Left lung (tissue), 14 donors: Measurements from ENCODE around the gene AP4B1. TPM values are rescaled to one million over a fixed set of nuclear protein-coding genes. Genes with fewer than 3 reads are reported as not detected.
A peak's percentile ranks its signal among the peaks of the same experiment; 100 is the strongest.
"Not testable (repeated sequence)": the region's sequence is repeated elsewhere in the genome, so short reads cannot be mapped to it uniquely, and the experiment has no call there.

Experiments
- ATAC-seq: fragments of 200-7000 bp; cut with Tn5 transposase; one replicate; pipeline ENCODE4 v1.9.1; 2020; ENCODE audit warnings: moderate library complexity
- DNase-seq, 4 donors: peaks; one replicate each; pipeline ENCODE4 v3.0.0-alpha.2; 2013 to 2020
- H3K27ac ChIP-seq, 2 donors: fragments of 200-600 bp; sonication (generic) in 1 of 2; one replicate each; pipeline versions ENCODE4 v1.5.0 to v1.8.0; 2020 to 2021
- H3K27me3 ChIP-seq, 2 donors: fragments of 200-600 bp; sonication (generic) in 1 of 2; one replicate each; pipeline versions ENCODE4 v1.5.0 to v1.8.0; 2020 to 2021
- H3K36me3 ChIP-seq, 2 donors: fragments of 200-600 bp; sonication (generic) in 1 of 2; one replicate each; pipeline versions ENCODE4 v1.5.0 to v1.8.0; 2020 to 2021
- H3K4me1 ChIP-seq, 2 donors: fragments of 200-600 bp; one replicate each; pipeline ENCODE4 v1.8.0; 2021
- H3K4me3 ChIP-seq, 2 donors: fragments of 200-600 bp; sonication (generic) in 1 of 2; one replicate each; pipeline versions ENCODE4 v1.5.0 to v1.8.0; 2020 to 2021; ENCODE audit warnings: mild to moderate bottlenecking in 1 of 2
- H3K9me3 ChIP-seq, 2 donors: fragments of 200-600 bp; sonication (generic) in 1 of 2; one replicate each; pipeline versions ENCODE4 v1.5.0 to v1.8.0; 2020 to 2021
- CTCF ChIP-seq, 2 donors: fragments of 200-600 bp; sonication (generic) in 1 of 2; IDR thresholded peaks; one replicate each; pipeline versions ENCODE4 v1.5.0 to v1.8.0; 2021; ENCODE audit warnings: antibody characterized with exemption in 2 of 2
- intact Hi-C, 2 donors: fragments of 100-400 bp; cut with DNase I; formaldehyde crosslinking; loops; one replicate each; pipeline versions ENCODE4 v1.11.2 to v1.14.2; 2022
- long read RNA-seq, 12 donors: library from polyadenylated mRNA in 2 of 12; unstranded in 2 of 12; transcript quantifications; one replicate each; pipeline ENCODE4 v2.0.0 and lab custom pipeline, GENCODE V29; 2019 to 2026
- polyA plus RNA-seq, 6 donors: library from polyadenylated mRNA; unstranded; fragments of 120-200 nt; gene quantifications; one replicate each; pipeline ENCODE4 v1.2.1, GENCODE V29; 2013; ENCODE audit not compliant: insufficient read length in 6 of 6
- total RNA-seq, 2 donors: library from RNA; stranded (reverse); fragmentation: NEBNext Ultra II Directional; extraction: Animal tissue kit (Norgen Biotek cat#: 25700); gene quantifications; one replicate each; pipeline ENCODE4 v1.2.1, GENCODE V29; 2021
- donor health status: DM: no; HTN: yes; CAD: no.
- donor health status: DM: no; HTN: no; CAD: no.

AP4B1 gene
- 10 to 100 TPM; 15.4 to 21.2 TPM for total RNA-seq
- 10 to 100 TPM; 51.5 to 65.1 (median 56.1) TPM for polyA plus RNA-seq
- long read RNA-seq, donor 1, partial matches to known transcripts, result 20 of 23 reads
- long read RNA-seq, donor 1, other reads (novel, unspliced or antisense), result 0 of 23 reads
- long read RNA-seq, donor 2, partial matches to known transcripts, result 0 of 2 reads
- long read RNA-seq, donor 2, other reads (novel, unspliced or antisense), result 0 of 2 reads
- long read RNA-seq, donor 3, partial matches to known transcripts, result 7 of 9 reads
- long read RNA-seq, donor 3, other reads (novel, unspliced or antisense), result 0 of 9 reads
- long read RNA-seq, donor 4, partial matches to known transcripts, result 1 of 8 reads
- long read RNA-seq, donor 4, other reads (novel, unspliced or antisense), result 2 of 8 reads
- long read RNA-seq, donor 5, partial matches to known transcripts, result 23 of 26 reads
- long read RNA-seq, donor 5, other reads (novel, unspliced or antisense), result 0 of 26 reads
- long read RNA-seq, donor 6, partial matches to known transcripts, result 5 of 5 reads
- long read RNA-seq, donor 6, other reads (novel, unspliced or antisense), result 0 of 5 reads
- long read RNA-seq, donor 7, result 0 reads
- long read RNA-seq, donor 8, partial matches to known transcripts, result 16 of 21 reads
- long read RNA-seq, donor 8, other reads (novel, unspliced or antisense), result 0 of 21 reads
- long read RNA-seq, donor 9, result 0 reads
- long read RNA-seq, donor 10, transcript AP4B1-204 (10 exons, 2,818 nt), result major isoform, 6 of 13 reads
- long read RNA-seq, donor 10, partial matches to known transcripts, result 0 of 13 reads
- long read RNA-seq, donor 10, other reads (novel, unspliced or antisense), result 6 of 13 reads
- long read RNA-seq, donor 11, partial matches to known transcripts, result 6 of 9 reads
- long read RNA-seq, donor 11, other reads (novel, unspliced or antisense), result 0 of 9 reads
- long read RNA-seq, donor 12, partial matches to known transcripts, result 5 of 6 reads
- long read RNA-seq, donor 12, other reads (novel, unspliced or antisense), result 0 of 6 reads

GRCh38 chr1:113904674-113905434 lies at the start of gene AP4B1, which contains the start of gene DCLRE1B:
AP4B1 (minus strand) TSS chr1:113904799; CDS start chr1:113904717, 82 bp downstream.
DCLRE1B (plus strand) TSS chr1:113905326; CDS start chr1:113905587, 261 bp downstream.
- peak within 1 kb of the TSS; percentile 77 to 79 for H3K4me3 ChIP-seq
- peaks cover 12 to 56% of the 10 kb centered on the region in 2 donors for H3K4me1 ChIP-seq
- peak within 1 kb of the TSS; percentile 94 to 96 for H3K27ac ChIP-seq
- H3K27me3 ChIP-seq, result no peaks in the 10 kb centered on the region
- H3K36me3 ChIP-seq, result peaks cover 0 to 31% of the 10 kb centered on the region in 2 donors
- peak; percentile 44 to 64 for TF ChIP-seq CTCF (IDR thresholded peaks at IDR 0.05)
- intact Hi-C loops, result loop anchor here in 1 of 2 donors (5.0 kb wide), 1 partner anchor 58 kb away; no protein-coding TSS in a partner anchor
- ATAC-seq (peak; percentile 97), DNase-seq (peak; percentile 100)
- no peaks in the 10 kb centered on the region for H3K9me3 ChIP-seq

DNA sequence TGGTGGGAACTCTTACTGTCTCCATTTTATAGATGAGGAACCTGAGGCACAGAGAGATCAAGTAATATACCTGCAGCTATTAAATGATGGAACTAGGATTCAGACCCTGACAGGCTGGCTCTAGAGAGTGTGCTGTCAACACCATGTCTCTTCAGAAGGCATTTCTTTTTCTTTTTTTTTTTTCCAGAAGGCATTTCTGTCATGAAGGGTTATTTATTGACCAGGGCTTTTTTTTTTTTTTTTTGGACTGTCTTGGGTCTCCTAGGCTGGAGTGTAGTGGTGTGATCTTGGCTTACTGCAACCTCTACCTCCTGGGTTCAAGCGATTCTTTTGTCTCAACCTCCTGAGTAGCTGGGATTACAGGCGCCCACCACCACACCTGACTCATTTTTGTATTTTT lies 47.1 kb upstream of the AP4B1 start:
- no peak for DNase-seq
- Histone ChIP-seq H3K4me3 (no peak overlapping the region), H3K27ac (no peak overlapping the region), H3K9me3 (no peaks in the 10 kb centered on the region), H3K4me1 (peaks cover 19 to 32% of the 10 kb centered on the region in 2 donors), H3K27me3 (no peaks in the 10 kb centered on the region), H3K36me3 (peaks cover 0 to 33% of the 10 kb centered on the region in 2 donors)
- no peak for TF ChIP-seq CTCF (IDR thresholded peaks at IDR 0.05)
- no peak for ATAC-seq
- intact Hi-C loops, result no loop called here

DNA sequence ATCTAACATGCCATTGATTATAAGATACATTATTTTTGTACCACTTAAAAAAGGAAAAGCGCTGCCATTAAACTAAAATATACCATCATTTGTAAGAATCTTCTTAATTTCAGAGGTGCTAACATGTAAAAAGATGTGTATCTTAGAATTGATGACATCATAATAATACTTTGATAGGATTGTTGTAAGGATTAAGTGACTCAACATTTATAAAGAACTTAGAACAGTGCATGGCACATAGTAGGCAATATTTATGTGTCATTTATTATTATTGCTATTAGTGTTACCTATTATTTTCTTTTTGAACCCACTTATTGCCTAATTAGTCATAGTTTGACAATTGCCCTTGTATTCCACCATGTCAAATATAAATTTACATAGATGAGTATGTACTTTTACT lies 46.3 kb upstream of the AP4B1 start:
- H3K36me3 ChIP-seq, result peaks cover 0 to 25% of the 10 kb centered on the region in 2 donors
- intact Hi-C loops, result no loop called here
- DNase-seq (no peak), ATAC-seq (no peak)
- no peak overlapping the region for H3K4me3 ChIP-seq
- H3K27ac ChIP-seq, result no peak overlapping the region
- H3K27me3 ChIP-seq, result no peaks in the 10 kb centered on the region
- TF ChIP-seq CTCF (IDR thresholded peaks at IDR 0.05), result no peak
- no peaks in the 10 kb centered on the region for H3K9me3 ChIP-seq
- H3K4me1 ChIP-seq, result peaks cover 26 to 40% of the 10 kb centered on the region in 2 donors

- no peak overlapping the region for H3K4me3 ChIP-seq
- ATAC-seq, result no peak
- peaks cover 0 to 8% of the 10 kb centered on the region in 2 donors for H3K36me3 ChIP-seq
- H3K9me3 ChIP-seq, result no peaks in the 10 kb centered on the region
- H3K27ac ChIP-seq, result no peak overlapping the region
- DNase-seq, result no peak
- intact Hi-C loops, result no loop called here
- H3K27me3 ChIP-seq, result no peaks in the 10 kb centered on the region
- TF ChIP-seq CTCF (IDR thresholded peaks at IDR 0.05), result peak in 1 of 2 donors; percentile 15
- H3K4me1 ChIP-seq, result peaks cover 26 to 43% of the 10 kb centered on the region in 2 donors
Observed at GRCh38 chr1:113949007-113949406, 44.4 kb upstream of the AP4B1 start.

DNA sequence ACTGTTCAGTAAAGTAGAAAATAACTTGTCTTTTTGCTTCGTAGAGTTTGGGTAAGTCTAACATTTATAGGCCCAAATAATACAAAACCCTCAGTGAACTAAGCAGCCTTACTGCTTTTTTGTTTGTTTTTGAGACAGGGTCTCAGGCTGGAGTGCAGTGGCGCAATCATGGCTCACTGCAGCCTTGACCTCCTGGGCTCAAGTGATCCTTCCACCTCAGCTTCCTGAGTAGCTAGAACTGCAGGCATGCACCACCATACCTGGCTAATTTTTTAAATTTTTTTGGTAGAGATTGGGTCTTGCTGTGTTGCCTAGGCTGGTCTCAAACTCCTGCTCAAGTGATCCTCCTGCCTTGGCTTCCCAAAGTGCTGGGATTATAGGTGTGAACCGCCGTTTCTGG lies 43.6 kb upstream of the AP4B1 start:
- DNase-seq, H3K36me3 ChIP-seq, intact Hi-C loops, H3K9me3 ChIP-seq, H3K4me3 ChIP-seq, H3K27me3 ChIP-seq: not testable (repeated sequence)
- ATAC-seq, result peak; percentile 59
- peak overlapping the region; percentile 29 to 54 for H3K27ac ChIP-seq
- H3K4me1 ChIP-seq, result peaks cover 26 to 48% of the 10 kb centered on the region in 2 donors
